CD14-positive monocyte (primary cell): ENCODE results near the gene PDPN. TPM values are rescaled to one million over a fixed set of nuclear protein-coding genes. Genes with fewer than 3 reads are reported as not detected.
A peak's percentile ranks its signal among the peaks of the same experiment; 100 is the strongest.

Source experiments
- DNase-seq, 3 donors: peaks; one replicate each; pipeline ENCODE4 v3.0.0-alpha.2; 2011 to 2022
- H2AFZ ChIP-seq: 2 replicates; pipeline ENCODE4 v1.6.0; 2012; ENCODE audit warnings: mild to moderate bottlenecking, low read depth, low read length, inconsistent platforms; ENCODE audit not compliant: insufficient read depth, poor library complexity, severe bottlenecking
- H3K27ac ChIP-seq, 2 donors: 1 replicate in 1 of 2; 2 replicates in 1 of 2; pipeline ENCODE4 v1.5.1; 2012 to 2013; ENCODE audit warnings: low read length in 2 of 2, control low read depth in 1 of 2, inconsistent platforms in 1 of 2, low read depth in 1 of 2, mild to moderate bottlenecking in 1 of 2
- H3K27me3 ChIP-seq, 2 donors: one replicate each; pipeline versions ENCODE4 v1.6.0 to v1.6.1; 2011 to 2013; ENCODE audit warnings: low read length in 2 of 2; ENCODE audit not compliant: control insufficient read depth in 2 of 2, insufficient read depth in 2 of 2
- H3K36me3 ChIP-seq, 2 donors: replicated peaks in 1 of 2; 1 replicate in 1 of 2; 2 replicates in 1 of 2; pipeline versions ENCODE4 v1.5.1 to v1.6.1; 2012 to 2013; ENCODE audit warnings: low read length in 2 of 2, control low read depth in 1 of 2, inconsistent platforms in 1 of 2, mild to moderate bottlenecking in 1 of 2; ENCODE audit not compliant: insufficient read depth in 2 of 2, control insufficient read depth in 1 of 2
- H3K4me1 ChIP-seq, 2 donors: 1 replicate in 1 of 2; 2 replicates in 1 of 2; pipeline versions ENCODE4 v1.5.1 to v1.6.1; 2012 to 2013; ENCODE audit warnings: low read length in 2 of 2, control low read depth in 1 of 2, inconsistent platforms in 1 of 2, mild to moderate bottlenecking in 1 of 2, moderate library complexity in 1 of 2; ENCODE audit not compliant: insufficient read depth in 2 of 2, control insufficient read depth in 1 of 2
- H3K4me2 ChIP-seq: replicated peaks from 2 replicates; pipeline ENCODE3; 2012; ENCODE audit warnings: low read length, moderate library complexity, mild to moderate bottlenecking; ENCODE audit not compliant: poor library complexity, severe bottlenecking; ENCODE audit errors: extremely low read depth
- H3K4me3 ChIP-seq, 3 experiments: fragments of 200-600 bp in 1 of 3; sonication (generic) in 1 of 3; replicated peaks in 1 of 3; 1 replicate in 2 of 3; 2 replicates in 1 of 3; pipeline ENCODE4 v1.5.1; 2011 to 2013; ENCODE audit warnings: low read length in 3 of 3, mild to moderate bottlenecking in 3 of 3, control low read depth in 2 of 3, low read depth in 2 of 3, inconsistent platforms in 1 of 3, moderate library complexity in 1 of 3
- H3K79me2 ChIP-seq: 2 replicates; pipeline ENCODE4 v1.6.0; 2012; ENCODE audit warnings: mild to moderate bottlenecking, control low read depth, inconsistent platforms, low read length, moderate library complexity; ENCODE audit not compliant: insufficient read depth
- H3K9ac ChIP-seq: 2 replicates; pipeline ENCODE4 v1.6.0; 2017; ENCODE audit warnings: low read length, mild to moderate bottlenecking; ENCODE audit not compliant: insufficient read depth, poor library complexity, severe bottlenecking
- H3K9me3 ChIP-seq, 2 donors: replicated peaks in 1 of 2; 1 replicate in 1 of 2; 2 replicates in 1 of 2; pipeline versions ENCODE4 v1.5.1 to v1.6.1; 2012 to 2013; ENCODE audit warnings: low read length in 2 of 2, control low read depth in 1 of 2; ENCODE audit not compliant: control insufficient read depth in 1 of 2, insufficient read depth in 1 of 2
- H4K20me1 ChIP-seq: 2 replicates; pipeline ENCODE4 v1.6.0; 2012; ENCODE audit warnings: mild to moderate bottlenecking, low read length, control low read depth, moderate library complexity; ENCODE audit not compliant: insufficient read depth
- H3K27ac Mint-ChIP-seq, 7 donors: one replicate each; pipeline ENCODE4 v1.8.0; 2020; ENCODE audit warnings: mild to moderate bottlenecking in 7 of 7, mixed read lengths in 7 of 7, moderate library complexity in 6 of 7, inconsistent platforms in 2 of 7
- H3K27me3 Mint-ChIP-seq, 3 donors: one replicate each; pipeline ENCODE4 v1.8.0; 2021 to 2022; ENCODE audit warnings: low read depth in 3 of 3, mild to moderate bottlenecking in 3 of 3, mixed read lengths in 3 of 3, moderate library complexity in 3 of 3, inconsistent platforms in 1 of 3
- H3K36me3 Mint-ChIP-seq, 2 donors: one replicate each; pipeline ENCODE4 v1.8.0; 2020; ENCODE audit warnings: mixed read lengths in 2 of 2, inconsistent platforms in 1 of 2, mild to moderate bottlenecking in 1 of 2
- H3K4me1 Mint-ChIP-seq: one replicate; pipeline ENCODE4 v1.8.0; 2020; ENCODE audit warnings: mild to moderate bottlenecking, mixed read lengths
- H3K4me3 Mint-ChIP-seq, 2 donors: one replicate each; pipeline ENCODE4 v1.8.0; 2020; ENCODE audit warnings: mild to moderate bottlenecking in 2 of 2, mixed read lengths in 2 of 2, moderate library complexity in 1 of 2
- H3K9me3 Mint-ChIP-seq, 7 donors: one replicate each; pipeline ENCODE4 v1.8.0; 2020 to 2022; ENCODE audit warnings: mixed read lengths in 7 of 7, mild to moderate bottlenecking in 6 of 7, moderate library complexity in 6 of 7, inconsistent platforms in 2 of 7
- WGBS: methylation state at CpG from one replicate; pipeline ENCODE4 v1.1.5; 2013; ENCODE audit warnings: missing lambda C conversion rate; ENCODE audit not compliant: insufficient coverage; 5-methylcytosine and 5-hydroxymethylcytosine counted together
- intact Hi-C, 2 donors: fragments of 100-400 bp; cut with micrococcal nuclease; formaldehyde crosslinking; loops; one replicate each; pipeline versions ENCODE4 v1.15.0 to v1.15.1; 2023
- polyA plus RNA-seq, 3 donors: library from polyadenylated mRNA; depleted of rRNA in 1 of 3; unstranded in 2 of 3; stranded (reverse) in 1 of 3; fragments of 300-500 nt in 2 of 3; fragments of >200 nt in 1 of 3; fragmentation: Illumina TruSeq in 2 of 3; gene quantifications; 1 replicate in 2 of 3; 2 replicates in 1 of 3; pipeline ENCODE4 v1.2.3, GENCODE V29; 2012 to 2021
- TF ChIP-seq, protein P1 (sequence below): fragments of 200-600 bp; IDR thresholded peaks from one replicate; pipeline ENCODE4 v1.8.0; 2022; ENCODE audit warnings: antibody characterized with exemption, mild to moderate bottlenecking

PDPN gene
- polyA plus RNA-seq, 3 donors, result not detected

DNA sequence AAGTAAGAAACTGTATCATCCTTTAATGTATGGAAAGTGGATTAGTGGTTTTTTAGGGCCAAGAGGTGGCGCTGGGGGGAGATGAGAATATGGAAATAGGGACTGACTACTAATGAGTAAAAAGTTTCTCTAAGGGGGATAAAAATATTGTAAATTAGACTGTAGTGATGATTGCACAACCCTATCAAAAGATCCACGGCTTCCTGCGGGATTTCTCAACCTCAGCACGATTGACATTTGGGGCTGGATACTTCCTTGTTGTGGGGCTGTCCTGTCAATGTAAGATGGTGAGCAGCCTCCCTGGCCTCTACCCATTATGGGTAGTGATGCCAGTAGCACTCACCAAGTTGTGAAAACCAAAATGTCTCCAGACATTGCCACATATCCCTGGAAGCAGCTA is 80.3 kb downstream of the PDPN start:
- Histone ChIP-seq H3K36me3 (no peaks in the 10 kb centered on the region), H2AFZ (no peak overlapping the region), H3K4me3 (no peak overlapping the region), H3K9ac (no peak overlapping the region), H3K4me1 (peaks cover 41 to 42% of the 10 kb centered on the region in 2 donors), H3K4me2 (no peak overlapping the region), H3K79me2 (no peaks in the 10 kb centered on the region), H3K27me3 (no peaks in the 10 kb centered on the region), H3K9me3 (peaks cover 0 to 7% of the 10 kb centered on the region in 2 donors), H4K20me1 (no peaks in the 10 kb centered on the region), H3K27ac (no peak overlapping the region)
- H3K9me3 Mint-ChIP-seq, result peaks cover 3 to 12% (median 4%) of the 10 kb centered on the region in 7 donors
- peaks cover 0 to 1% (median 0%) of the 10 kb centered on the region in 3 donors for H3K27me3 Mint-ChIP-seq
- peaks cover 42% of the 10 kb centered on the region for H3K4me1 Mint-ChIP-seq
- TF ChIP-seq, protein P1, sequence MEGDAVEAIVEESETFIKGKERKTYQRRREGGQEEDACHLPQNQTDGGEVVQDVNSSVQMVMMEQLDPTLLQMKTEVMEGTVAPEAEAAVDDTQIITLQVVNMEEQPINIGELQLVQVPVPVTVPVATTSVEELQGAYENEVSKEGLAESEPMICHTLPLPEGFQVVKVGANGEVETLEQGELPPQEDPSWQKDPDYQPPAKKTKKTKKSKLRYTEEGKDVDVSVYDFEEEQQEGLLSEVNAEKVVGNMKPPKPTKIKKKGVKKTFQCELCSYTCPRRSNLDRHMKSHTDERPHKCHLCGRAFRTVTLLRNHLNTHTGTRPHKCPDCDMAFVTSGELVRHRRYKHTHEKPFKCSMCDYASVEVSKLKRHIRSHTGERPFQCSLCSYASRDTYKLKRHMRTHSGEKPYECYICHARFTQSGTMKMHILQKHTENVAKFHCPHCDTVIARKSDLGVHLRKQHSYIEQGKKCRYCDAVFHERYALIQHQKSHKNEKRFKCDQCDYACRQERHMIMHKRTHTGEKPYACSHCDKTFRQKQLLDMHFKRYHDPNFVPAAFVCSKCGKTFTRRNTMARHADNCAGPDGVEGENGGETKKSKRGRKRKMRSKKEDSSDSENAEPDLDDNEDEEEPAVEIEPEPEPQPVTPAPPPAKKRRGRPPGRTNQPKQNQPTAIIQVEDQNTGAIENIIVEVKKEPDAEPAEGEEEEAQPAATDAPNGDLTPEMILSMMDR, result no peak
- peaks cover 0 to 2% of the 10 kb centered on the region in 2 donors for H3K36me3 Mint-ChIP-seq
- WGBS, result 43% methylated on average over 1 of the region's 4 CpGs
- peak overlapping the region in 3 of 7 donors; percentile 2 to 42 (median 11) for H3K27ac Mint-ChIP-seq
- H3K4me3 Mint-ChIP-seq, result no peak overlapping the region
- peak; percentile 29 to 67 (median 58) for DNase-seq
- intact Hi-C loops, result loop anchor here (2.0 to 5.0 kb wide), 4 partner anchors 147 to 297 kb away; no protein-coding TSS in a partner anchor

DNA sequence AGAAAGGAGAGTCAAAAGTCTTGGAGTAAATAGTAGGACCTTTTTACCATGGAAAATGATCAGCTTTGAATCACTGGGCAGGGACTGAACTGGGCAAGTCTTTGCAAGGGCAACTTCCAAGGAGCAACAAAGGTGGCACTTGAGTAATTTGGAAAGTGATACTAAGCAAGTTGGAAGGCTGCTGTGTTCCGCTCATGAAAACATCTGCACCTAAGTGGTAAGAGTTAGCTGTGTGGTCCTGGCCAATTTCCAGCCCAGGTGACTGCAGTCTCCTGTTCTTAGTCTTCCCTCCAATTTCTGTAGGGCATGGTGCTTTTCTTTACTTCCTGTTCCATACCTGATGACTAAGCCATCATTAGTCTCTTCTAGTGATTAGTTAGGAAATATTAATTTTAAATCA is 80.8 kb downstream of the PDPN start:
- no peaks in the 10 kb centered on the region for H3K79me2 ChIP-seq
- H3K36me3 ChIP-seq, result no peaks in the 10 kb centered on the region
- peaks cover 41 to 42% of the 10 kb centered on the region in 2 donors for H3K4me1 ChIP-seq
- no peak overlapping the region for H3K27ac ChIP-seq
- no peak overlapping the region for H3K4me3 ChIP-seq
- 80% methylated on average over 1 of the region's 1 CpG for WGBS
- intact Hi-C loops, result loop anchor here (2.0 to 5.0 kb wide), 4 partner anchors 146 to 296 kb away; no protein-coding TSS in a partner anchor
- H3K9ac ChIP-seq, result no peak overlapping the region
- no peak overlapping the region for H2AFZ ChIP-seq
- TF ChIP-seq, protein P1, result no peak
- no peaks in the 10 kb centered on the region for H3K36me3 Mint-ChIP-seq
- H3K9me3 ChIP-seq, result peaks cover 0 to 4% of the 10 kb centered on the region in 2 donors
- H4K20me1 ChIP-seq, result no peaks in the 10 kb centered on the region
- H3K4me3 Mint-ChIP-seq, result no peak overlapping the region
- no peaks in the 10 kb centered on the region for H3K27me3 ChIP-seq
- H3K9me3 Mint-ChIP-seq, result peaks cover under 1 to 8% (median under 1%) of the 10 kb centered on the region in 7 donors
- DNase-seq, result peak in 2 of 3 donors; percentile 17 to 26
- H3K27me3 Mint-ChIP-seq, result peaks cover 0 to under 1% (median 0%) of the 10 kb centered on the region in 3 donors
- H3K4me1 Mint-ChIP-seq, result peaks cover 42% of the 10 kb centered on the region
- H3K27ac Mint-ChIP-seq, result peak overlapping the region in 2 of 7 donors; percentile 30 to 56
- no peak overlapping the region for H3K4me2 ChIP-seq
